Adrenal gland (tissue), 12 donors: ENCODE data around the gene G3BP2. TPM values are rescaled to one million over a fixed set of nuclear protein-coding genes. Genes with fewer than 3 reads are reported as not detected.

Experiments
- DNase-seq, 7 donors: peaks; one replicate each; pipeline ENCODE4 v3.0.0-alpha.2; 2019 to 2020
- H3K27ac ChIP-seq, 5 donors: fragments of 200-600 bp; sonication (generic) in 4 of 5; 1 replicate in 3 of 5; 2 replicates in 2 of 5; pipeline versions ENCODE4 v1.5.1 to v1.8.0; 2016 to 2020; ENCODE audit warnings: mild to moderate bottlenecking in 1 of 5
- H3K27me3 ChIP-seq: fragments of 200-600 bp; 2 replicates; pipeline ENCODE4 v1.8.0; 2021
- H3K36me3 ChIP-seq, 2 donors: fragments of 200-600 bp; replicated peaks in 1 of 2; 1 replicate in 1 of 2; 2 replicates in 1 of 2; pipeline versions ENCODE4 v1.5.1 to v1.8.0; 2018 to 2022
- H3K4me1 ChIP-seq, 2 donors: fragments of 200-600 bp; replicated peaks in 1 of 2; 1 replicate in 1 of 2; 2 replicates in 1 of 2; pipeline versions ENCODE4 v1.5.1 to v1.8.0; 2018 to 2021
- H3K4me3 ChIP-seq, 4 donors: fragments of 200-600 bp; sonication (generic) in 3 of 4; one replicate each; pipeline ENCODE4 v1.5.1; 2016 to 2018
- H3K9me3 ChIP-seq, 3 donors: fragments of 200-600 bp; sonication (generic) in 1 of 3; replicated peaks in 1 of 3; 1 replicate in 2 of 3; 2 replicates in 1 of 3; pipeline versions ENCODE4 v1.5.1 to v1.8.0; 2016 to 2021
- POLR2A ChIP-seq, 2 donors: fragments of 450-650 bp; IDR thresholded peaks; one replicate each; pipeline ENCODE4 v1.6.1; 2017; ENCODE audit warnings: antibody characterized with exemption in 2 of 2, mild to moderate bottlenecking in 2 of 2, moderate library complexity in 1 of 2
- WGBS, 4 donors: extraction: QIAGEN DNeasy Blood & Tissue Kit in 2 of 4; methylation state at CpG; one replicate each; pipeline versions ENCODE4 v1.1.5 to v1.1.7; 2013 to 2017; 5-methylcytosine and 5-hydroxymethylcytosine counted together
- intact Hi-C, 2 donors: fragments of 100-400 bp; cut with DNase I; formaldehyde crosslinking; loops; one replicate each; pipeline versions ENCODE4 v1.14.1 to v1.15.0; 2022 to 2023
- polyA plus RNA-seq, 3 donors: library from polyadenylated mRNA; stranded (reverse); fragments of 200-250 nt in 2 of 3; fragments of 350-450 nt in 1 of 3; fragmentation: Illumina TruSeq in 1 of 3; extraction: RNeasy Lipid Tissue Mini Kit (QIAGEN cat#74804) in 1 of 3; gene quantifications; one replicate each; pipeline ENCODE4 v1.2.3, GENCODE V29; 2013 to 2014
- total RNA-seq, 9 donors: library from RNA; depleted of rRNA in 4 of 9; stranded (reverse); fragments of >200 nt in 4 of 9; fragments of 120-200 nt in 1 of 9; fragmentation: NEBNext Ultra II Directional in 1 of 9; extraction: Animal tissue kit (Norgen Biotek cat#: 25700) in 1 of 9; gene quantifications; one replicate each; pipeline versions ENCODE4 v1.1.0 to v1.2.4, GENCODE V29; 2013 to 2023
- TF ChIP-seq, protein P1 (sequence below), 6 experiments: fragments of 450-650 bp in 4 of 6; fragments of 200-600 bp in 2 of 6; sonication (generic) in 1 of 6; IDR thresholded peaks; 1 replicate in 5 of 6; 2 replicates in 1 of 6; pipeline versions ENCODE4 v1.5.1 to v1.8.0; 2016 to 2021; ENCODE audit warnings: antibody characterized with exemption in 6 of 6, mild to moderate bottlenecking in 2 of 6, moderate library complexity in 1 of 6
- donor health status: healthy with polysubstance abuse.
- donor health status: Bipolar disorder and iron deficiency.
- donor health status: DM: yes; HTN: yes; CAD: no.
- donor health status: DM: no; HTN: no; CAD: no.
- donor health status: DM: no; HTN: no; CAD: no.
- donor health status: DM: yes; HTN: yes; CAD: no.

The G3BP2 gene
- total and polyA plus RNA-seq, 12 donors: 10.0 to 215 (median 114) TPM

DNA sequence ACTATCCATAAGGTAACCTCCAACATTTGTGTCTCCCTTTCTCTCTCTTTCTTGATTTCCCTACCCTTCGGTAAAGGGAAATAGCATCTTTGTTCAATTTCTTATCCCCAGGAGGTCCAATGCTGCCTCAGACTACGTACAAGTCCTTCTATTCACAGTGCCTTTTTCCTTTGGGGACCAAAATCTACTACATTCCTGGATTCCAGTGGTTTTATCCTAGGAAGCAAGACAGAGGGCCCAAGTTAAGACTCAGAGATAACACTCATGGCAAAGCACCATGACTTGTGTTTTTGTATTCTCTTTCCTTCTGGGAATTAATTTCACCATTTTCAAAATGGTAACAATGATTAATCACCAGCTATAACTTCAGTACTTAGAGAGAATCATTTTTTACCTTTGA, 10.6 kb downstream of the G3BP2 start:
- no peak overlapping the region for H3K4me3 ChIP-seq
- no peak for DNase-seq
- H3K9me3 ChIP-seq: no peaks in the 10 kb centered on the region
- intact Hi-C loops: no loop called here
- no peak for TF ChIP-seq POLR2A (IDR thresholded peaks at IDR 0.05)
- TF ChIP-seq, protein P1, sequence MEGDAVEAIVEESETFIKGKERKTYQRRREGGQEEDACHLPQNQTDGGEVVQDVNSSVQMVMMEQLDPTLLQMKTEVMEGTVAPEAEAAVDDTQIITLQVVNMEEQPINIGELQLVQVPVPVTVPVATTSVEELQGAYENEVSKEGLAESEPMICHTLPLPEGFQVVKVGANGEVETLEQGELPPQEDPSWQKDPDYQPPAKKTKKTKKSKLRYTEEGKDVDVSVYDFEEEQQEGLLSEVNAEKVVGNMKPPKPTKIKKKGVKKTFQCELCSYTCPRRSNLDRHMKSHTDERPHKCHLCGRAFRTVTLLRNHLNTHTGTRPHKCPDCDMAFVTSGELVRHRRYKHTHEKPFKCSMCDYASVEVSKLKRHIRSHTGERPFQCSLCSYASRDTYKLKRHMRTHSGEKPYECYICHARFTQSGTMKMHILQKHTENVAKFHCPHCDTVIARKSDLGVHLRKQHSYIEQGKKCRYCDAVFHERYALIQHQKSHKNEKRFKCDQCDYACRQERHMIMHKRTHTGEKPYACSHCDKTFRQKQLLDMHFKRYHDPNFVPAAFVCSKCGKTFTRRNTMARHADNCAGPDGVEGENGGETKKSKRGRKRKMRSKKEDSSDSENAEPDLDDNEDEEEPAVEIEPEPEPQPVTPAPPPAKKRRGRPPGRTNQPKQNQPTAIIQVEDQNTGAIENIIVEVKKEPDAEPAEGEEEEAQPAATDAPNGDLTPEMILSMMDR (IDR thresholded peaks at IDR 0.05): no peak
- H3K27ac ChIP-seq: no peak overlapping the region
- 89 to 100% (median 92%) methylated on average over 2 of the region's 2 CpGs for WGBS, 4 donors
- H3K4me1 ChIP-seq: peaks cover 0 to 18% of the 10 kb centered on the region in 2 donors
- peaks cover 0 to 19% of the 10 kb centered on the region in 2 donors for H3K36me3 ChIP-seq
- no peaks in the 10 kb centered on the region for H3K27me3 ChIP-seq

DNA sequence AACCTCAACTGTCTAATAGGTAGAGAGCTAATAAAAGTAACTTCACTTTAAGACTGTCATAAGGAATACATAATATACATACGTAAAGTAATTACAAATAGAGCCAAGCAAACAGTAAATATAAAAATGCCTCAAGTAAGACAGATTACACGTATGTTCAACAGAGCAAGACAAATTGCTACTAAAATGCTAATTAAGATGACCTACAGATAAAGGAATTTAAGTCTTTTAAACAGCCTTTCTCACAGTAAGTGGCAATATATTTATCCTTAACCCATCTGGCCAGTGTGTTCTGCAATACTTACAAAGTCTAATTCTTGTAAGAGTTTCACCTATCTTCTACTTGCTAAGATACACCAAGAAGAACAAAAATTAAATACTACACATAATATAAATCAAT, 12.7 kb downstream of the G3BP2 start:
- H3K4me1 ChIP-seq: no peaks in the 10 kb centered on the region
- peaks cover 0 to 35% of the 10 kb centered on the region in 2 donors for H3K36me3 ChIP-seq
- H3K27ac ChIP-seq: no peak overlapping the region
- intact Hi-C loops: no loop called here
- DNase-seq: no peak
- no peaks in the 10 kb centered on the region for H3K9me3 ChIP-seq
- H3K27me3 ChIP-seq: no peaks in the 10 kb centered on the region
- WGBS, 4 donors: 81 to 90% (median 85%) methylated on average over 2 of the region's 2 CpGs
- no peak overlapping the region for H3K4me3 ChIP-seq
- no peak for TF ChIP-seq POLR2A (IDR thresholded peaks at IDR 0.05)
- TF ChIP-seq, protein P1 (IDR thresholded peaks at IDR 0.05): no peak

DNA sequence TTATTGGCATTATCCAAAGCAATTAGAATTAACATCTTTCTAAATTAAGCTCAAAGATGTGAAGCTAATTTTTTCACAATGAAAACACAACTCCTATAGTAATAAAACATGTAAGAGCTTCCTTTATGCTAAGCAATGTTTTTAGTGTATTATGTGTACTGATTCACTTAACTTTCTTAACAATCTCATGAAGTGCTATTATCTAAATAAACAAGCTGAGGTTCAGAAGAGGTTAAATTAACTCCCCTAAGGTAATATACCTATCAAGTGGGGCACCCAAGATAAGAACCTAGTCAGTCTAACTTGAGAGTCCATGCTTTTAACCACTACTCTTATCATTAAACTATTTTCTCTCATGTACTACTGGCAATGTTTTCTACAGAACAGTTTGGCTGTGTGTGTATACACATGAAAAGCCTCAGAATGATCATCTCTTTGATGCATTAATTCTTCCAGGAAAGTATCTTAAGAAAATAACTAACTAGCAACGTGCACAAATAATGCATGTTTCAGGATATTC, 13.6 kb downstream of the G3BP2 start:
- H3K36me3 ChIP-seq: peaks cover 0 to 44% of the 10 kb centered on the region in 2 donors
- no peak overlapping the region for H3K4me3 ChIP-seq
- no peaks in the 10 kb centered on the region for H3K4me1 ChIP-seq
- 89 to 95% (median 92%) methylated on average over 1 of the region's 1 CpG for WGBS, 4 donors
- no peaks in the 10 kb centered on the region for H3K27me3 ChIP-seq
- no peak for DNase-seq
- intact Hi-C loops: no loop called here
- H3K9me3 ChIP-seq: no peaks in the 10 kb centered on the region
- TF ChIP-seq, protein P1 (IDR thresholded peaks at IDR 0.05): no peak
- no peak for TF ChIP-seq POLR2A (IDR thresholded peaks at IDR 0.05)
- no peak overlapping the region for H3K27ac ChIP-seq

DNA sequence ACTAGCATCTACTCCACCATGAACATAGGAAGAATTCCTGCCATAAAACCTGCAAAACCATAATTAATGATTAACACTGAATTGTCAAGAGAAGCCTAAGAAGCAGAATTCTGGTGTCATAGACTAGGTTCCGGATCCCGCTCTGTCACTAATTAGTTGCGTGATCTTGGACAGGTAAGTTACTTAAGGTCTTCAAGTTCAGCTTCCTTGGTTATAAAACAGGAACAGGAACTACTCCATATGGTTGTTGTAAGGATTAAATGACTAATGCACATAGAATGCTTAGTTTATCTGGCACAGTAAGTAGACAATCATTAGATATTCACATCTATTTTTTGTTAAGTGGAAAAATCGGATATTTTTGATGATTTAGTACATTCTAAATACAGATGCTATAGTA, 14.3 kb downstream of the G3BP2 start:
- Histone ChIP-seq H3K9me3 (no peaks in the 10 kb centered on the region), H3K36me3 (peaks cover 0 to 50% of the 10 kb centered on the region in 2 donors), H3K4me1 (no peaks in the 10 kb centered on the region), H3K4me3 (no peak overlapping the region), H3K27me3 (no peaks in the 10 kb centered on the region), H3K27ac (no peak overlapping the region)
- TF ChIP-seq, protein P1 (IDR thresholded peaks at IDR 0.05): no peak
- TF ChIP-seq POLR2A (IDR thresholded peaks at IDR 0.05): no peak
- no peak for DNase-seq
- WGBS, 4 donors: 90 to 91% (median 91%) methylated on average over 4 of the region's 4 CpGs
- intact Hi-C loops: no loop called here
